ENCODE results near the gene JAZF1. TPM values are rescaled to one million over a fixed set of nuclear protein-coding genes. Genes with fewer than 3 reads are reported as not detected.

The JAZF1 gene
- total and polyA plus RNA-seq, 9 donors = 10.4 to 36.0 (median 19.9) TPM

DNA sequence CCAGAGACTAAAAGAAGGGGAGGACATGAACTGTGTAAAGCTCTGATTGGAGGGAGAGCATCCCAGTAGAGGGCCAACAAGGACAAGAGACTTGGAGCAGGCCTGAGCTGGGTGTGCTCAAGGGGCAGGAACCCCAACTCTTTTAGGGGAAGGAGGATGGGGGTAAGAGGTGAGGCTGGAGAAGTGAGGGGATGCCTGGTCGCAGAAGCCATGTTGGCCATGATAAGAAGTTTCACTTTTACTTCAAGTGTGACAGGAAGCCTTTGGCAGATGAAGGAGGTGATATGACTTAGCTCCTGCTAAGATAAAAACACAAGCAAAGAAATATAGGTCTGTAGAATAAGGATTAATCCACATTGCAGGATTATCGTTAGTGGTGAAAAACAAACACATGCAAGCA lies 208.3 kb downstream of the JAZF1 start:
- Histone ChIP-seq H3K27ac (no peak overlapping the region), H3K4me3 (no peak overlapping the region), H3K36me3 (no peaks in the 10 kb centered on the region), H3K27me3 (no peaks in the 10 kb centered on the region), H3K9me3 (no peaks in the 10 kb centered on the region), H3K4me1 (ENCODE audit: insufficient read depth) (no peaks in the 10 kb centered on the region)
- TF ChIP-seq EP300 (IDR thresholded peaks at IDR 0.05) (no peak), POLR2A (IDR thresholded peaks at IDR 0.05) (no peak)
- TF ChIP-seq, protein P1, sequence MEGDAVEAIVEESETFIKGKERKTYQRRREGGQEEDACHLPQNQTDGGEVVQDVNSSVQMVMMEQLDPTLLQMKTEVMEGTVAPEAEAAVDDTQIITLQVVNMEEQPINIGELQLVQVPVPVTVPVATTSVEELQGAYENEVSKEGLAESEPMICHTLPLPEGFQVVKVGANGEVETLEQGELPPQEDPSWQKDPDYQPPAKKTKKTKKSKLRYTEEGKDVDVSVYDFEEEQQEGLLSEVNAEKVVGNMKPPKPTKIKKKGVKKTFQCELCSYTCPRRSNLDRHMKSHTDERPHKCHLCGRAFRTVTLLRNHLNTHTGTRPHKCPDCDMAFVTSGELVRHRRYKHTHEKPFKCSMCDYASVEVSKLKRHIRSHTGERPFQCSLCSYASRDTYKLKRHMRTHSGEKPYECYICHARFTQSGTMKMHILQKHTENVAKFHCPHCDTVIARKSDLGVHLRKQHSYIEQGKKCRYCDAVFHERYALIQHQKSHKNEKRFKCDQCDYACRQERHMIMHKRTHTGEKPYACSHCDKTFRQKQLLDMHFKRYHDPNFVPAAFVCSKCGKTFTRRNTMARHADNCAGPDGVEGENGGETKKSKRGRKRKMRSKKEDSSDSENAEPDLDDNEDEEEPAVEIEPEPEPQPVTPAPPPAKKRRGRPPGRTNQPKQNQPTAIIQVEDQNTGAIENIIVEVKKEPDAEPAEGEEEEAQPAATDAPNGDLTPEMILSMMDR (IDR thresholded peaks at IDR 0.05) = no peak
- 88 to 92% (median 89%) methylated on average over 2 of the region's 2 CpGs for WGBS, 3 donors
- intact Hi-C loops (cut with DNase I) = loop anchor here in 1 of 4 donors (10.0 kb wide), 1 partner anchor 883 kb away; no protein-coding TSS in a partner anchor
- DNase-seq = no peak

DNA sequence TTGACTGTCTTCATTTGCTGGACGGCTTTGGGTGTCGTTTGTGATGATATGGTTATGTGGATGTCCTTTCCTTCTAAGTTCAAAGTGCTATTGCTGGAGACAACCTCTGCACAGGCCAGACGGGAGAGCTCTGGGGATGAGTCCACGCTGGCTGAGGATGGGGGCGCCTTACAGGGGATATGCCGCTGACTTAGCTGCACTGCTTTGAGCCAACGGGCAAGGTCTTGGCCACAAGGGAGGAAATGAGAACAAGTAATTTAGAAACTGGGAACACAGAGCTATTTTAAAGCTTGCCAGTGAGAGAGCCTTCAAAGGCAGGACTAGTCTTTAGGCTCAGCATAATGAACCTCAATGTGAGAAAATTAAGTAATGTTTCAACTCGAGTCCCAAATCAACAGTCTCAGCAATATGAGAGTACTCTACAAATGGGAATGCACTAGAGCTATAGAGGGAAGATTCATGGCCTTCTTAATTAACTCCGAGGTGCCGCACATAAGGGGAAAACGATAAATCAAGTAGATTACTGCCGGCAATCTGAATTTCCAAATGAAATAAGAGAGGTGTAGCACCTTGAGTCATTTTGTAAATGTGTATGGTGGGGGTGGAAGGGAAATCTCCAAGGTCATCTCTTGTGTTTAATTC lies 209.3 kb downstream of the JAZF1 start:
- Histone ChIP-seq H3K4me1 (ENCODE audit: insufficient read depth) (no peaks in the 10 kb centered on the region), H3K36me3 (no peaks in the 10 kb centered on the region), H3K9me3 (no peaks in the 10 kb centered on the region), H3K27ac (no peak overlapping the region), H3K27me3 (no peaks in the 10 kb centered on the region), H3K4me3 (no peak overlapping the region)
- intact Hi-C loops (cut with DNase I) = loop anchor here in 1 of 4 donors (10.0 kb wide), 1 partner anchor 884 kb away; no protein-coding TSS in a partner anchor
- TF ChIP-seq, protein P1 (IDR thresholded peaks at IDR 0.05) = no peak
- no peak for TF ChIP-seq EP300 (IDR thresholded peaks at IDR 0.05)
- no peak for TF ChIP-seq POLR2A (IDR thresholded peaks at IDR 0.05)
- DNase-seq = no peak
- WGBS, 3 donors = 83 to 89% (median 89%) methylated on average over 12 of the region's 12 CpGs

DNA sequence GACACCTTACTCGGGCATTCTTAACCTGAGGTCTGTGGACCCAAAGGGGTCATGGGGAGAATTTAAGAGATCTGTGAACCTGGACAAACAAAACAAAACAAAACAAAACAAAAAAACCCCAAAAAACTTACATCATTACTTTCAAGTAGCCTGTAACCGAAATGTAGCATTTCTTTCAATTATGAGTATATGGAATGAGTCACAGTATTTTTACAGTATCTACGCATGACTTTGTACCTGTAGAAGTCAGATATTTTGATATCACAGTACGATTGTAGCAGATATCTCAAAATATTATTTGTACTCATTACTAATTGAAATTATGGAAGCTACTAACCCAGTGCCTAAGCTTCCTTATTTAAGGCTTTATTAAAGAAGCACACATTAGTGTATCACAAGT lies 210.2 kb downstream of the JAZF1 start:
- intact Hi-C loops (cut with DNase I) = loop anchor here in 1 of 4 donors (10.0 kb wide), 1 partner anchor 884 kb away; no protein-coding TSS in a partner anchor
- DNase-seq = no peak
- 68 to 79% (median 70%) methylated on average over 4 of the region's 4 CpGs for WGBS, 3 donors
- no peaks in the 10 kb centered on the region for H3K4me1 ChIP-seq (ENCODE audit: insufficient read depth)
- H3K9me3 ChIP-seq = no peaks in the 10 kb centered on the region
- no peak overlapping the region for H3K4me3 ChIP-seq
- H3K27ac ChIP-seq = no peak overlapping the region
- TF ChIP-seq EP300 (IDR thresholded peaks at IDR 0.05) (no peak), POLR2A (IDR thresholded peaks at IDR 0.05) (no peak)
- TF ChIP-seq, protein P1 (IDR thresholded peaks at IDR 0.05) = no peak
- no peaks in the 10 kb centered on the region for H3K27me3 ChIP-seq
- no peaks in the 10 kb centered on the region for H3K36me3 ChIP-seq

DNA sequence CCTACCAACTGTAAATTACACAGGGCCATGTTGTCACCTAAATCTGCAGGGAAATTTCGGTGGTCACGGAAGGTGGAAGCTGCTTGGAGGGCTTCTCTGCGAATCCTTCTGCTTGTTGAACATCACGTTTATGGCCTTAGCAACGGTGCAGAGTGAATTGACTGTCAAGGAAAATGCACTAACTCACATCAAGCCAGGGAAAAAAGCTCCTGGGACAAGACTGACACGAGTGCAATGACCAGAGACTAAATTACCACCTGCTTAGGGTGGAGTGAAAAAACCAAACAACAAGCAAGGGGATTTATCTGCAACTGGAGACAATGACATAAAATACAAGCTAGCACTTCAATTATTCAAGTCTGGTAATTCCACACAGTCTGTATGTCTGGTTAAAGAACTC lies 211.2 kb downstream of the JAZF1 start:
- H3K4me3 ChIP-seq = no peak overlapping the region
- H3K27me3 ChIP-seq = no peaks in the 10 kb centered on the region
- H3K9me3 ChIP-seq = no peaks in the 10 kb centered on the region
- 87 to 91% (median 87%) methylated on average over 6 of the region's 6 CpGs for WGBS, 3 donors
- no peak overlapping the region for H3K27ac ChIP-seq
- no peaks in the 10 kb centered on the region for H3K36me3 ChIP-seq
- intact Hi-C loops (cut with DNase I) = no loop called here
- H3K4me1 ChIP-seq (ENCODE audit: insufficient read depth) = no peaks in the 10 kb centered on the region
- DNase-seq = no peak
- no peak for TF ChIP-seq EP300 (IDR thresholded peaks at IDR 0.05)
- TF ChIP-seq, protein P1 (IDR thresholded peaks at IDR 0.05) = no peak
- TF ChIP-seq POLR2A (IDR thresholded peaks at IDR 0.05) = no peak
